ENCODE data around the gene ERVMER34-1. TPM values are rescaled to one million over a fixed set of nuclear protein-coding genes. Genes with fewer than 3 reads are reported as not detected.

Gene ERVMER34-1
- total RNA-seq, 1 experiment from 2014 or later: 0.67 TPM

GRCh38 chr4:52726826-52727580, 24.2 kb downstream of the ERVMER34-1 start:
- H3K4me1 ChIP-seq (ENCODE audit: control insufficient read depth, insufficient read depth, low read length): 0 out of 2 replicates have a peak, but pooled peaks cover 2% of the 10 kb centered on the region
- no peak for TF ChIP-seq REST (IDR thresholded peaks at IDR 0.05; ENCODE audit: insufficient read depth in 1 of 2, low read depth in 2 of 2, low read length in 1 of 2)
- no peak for TF ChIP-seq POLR2AphosphoS5 (IDR thresholded peaks at IDR 0.05; ENCODE audit: low read depth, low read length)
- no peak for TF ChIP-seq CTCF (IDR thresholded peaks at IDR 0.05)
- ChIA-PET POLR2A (no interaction called here), CTCF (interaction anchor here (0.5 kb wide), 1 partner anchor 61 kb away, joined by 3 read pairs; no protein-coding TSS in a partner anchor)
- H3K36me3 ChIP-seq (ENCODE audit: control insufficient read depth, insufficient read depth, low read length): no peaks in the 10 kb centered on the region
- H3K9me3 ChIP-seq (ENCODE audit: control insufficient read depth, insufficient read depth, low read depth, low read length): no peaks in the 10 kb centered on the region
- intact Hi-C loops (cut with micrococcal nuclease; ENCODE audit: unreplicated experiment) (no loop called here), in situ Hi-C loops (cut with HindIII; ENCODE audit: low pct_unique_long_range_greater_than_20kb, low sequenced_read_pairs) (no loop called here)
- no peak for ATAC-seq
- DNase-seq (ENCODE audit: low read depth, low spot score): no peak
- no peak overlapping the region for H3K27ac ChIP-seq (ENCODE audit: low read length)
- no TSS peak for BruUV-seq (replicated peaks)
- H3K27me3 ChIP-seq (ENCODE audit: control insufficient read depth, insufficient read depth, low read length): no peaks in the 10 kb centered on the region
- no peak overlapping the region for H3K4me3 ChIP-seq (ENCODE audit: low read depth in 2 of 2, low read length in 2 of 2)

DNA sequence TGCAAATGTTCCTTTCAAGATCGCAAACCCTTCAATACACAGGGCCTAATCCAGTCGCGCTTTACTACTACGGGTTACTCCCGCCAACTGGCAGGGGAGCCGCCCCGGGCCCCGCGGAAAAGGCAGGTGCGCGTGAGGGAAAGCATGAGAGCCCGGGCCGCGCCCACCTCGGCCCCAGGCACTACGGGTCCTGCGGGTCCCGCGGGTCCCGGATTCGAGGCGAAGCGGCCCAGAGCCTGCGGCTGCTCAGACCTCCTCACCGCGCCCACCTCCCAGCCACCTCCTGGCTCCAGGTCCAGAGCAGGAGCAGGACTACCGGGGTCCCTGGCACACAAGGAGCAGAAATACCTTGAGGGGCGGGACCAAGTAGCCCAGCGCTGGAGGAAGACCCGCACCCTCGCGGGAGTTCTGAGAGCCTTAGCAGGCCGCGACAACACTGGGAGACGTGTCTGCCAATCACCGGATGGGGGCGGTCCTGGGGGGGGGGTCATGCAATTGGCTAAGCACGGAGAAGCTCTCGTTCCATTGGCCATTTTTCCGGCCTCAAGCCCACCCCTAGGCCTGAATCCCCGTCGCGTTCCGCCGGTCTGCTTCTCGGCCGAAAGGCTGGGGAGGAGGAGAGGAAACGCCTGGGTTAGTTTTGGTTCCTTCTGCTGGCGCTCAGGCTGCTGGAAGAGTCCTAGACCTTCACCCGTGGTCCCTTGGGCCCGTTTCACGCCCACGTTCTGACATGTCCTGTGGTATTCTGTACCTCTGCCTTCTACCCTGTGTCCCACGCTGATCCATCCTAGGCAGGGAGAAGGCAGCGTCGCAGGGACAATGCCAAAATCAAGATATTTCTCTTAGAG, 29.0 kb downstream of the ERVMER34-1 start:
- H3K36me3 ChIP-seq (ENCODE audit: control insufficient read depth, insufficient read depth, low read length): no peaks in the 10 kb centered on the region
- in situ Hi-C loops (cut with HindIII; ENCODE audit: low pct_unique_long_range_greater_than_20kb, low sequenced_read_pairs) (no loop called here), intact Hi-C loops (cut with micrococcal nuclease; ENCODE audit: unreplicated experiment) (no loop called here)
- no peaks in the 10 kb centered on the region for H3K27me3 ChIP-seq (ENCODE audit: control insufficient read depth, insufficient read depth, low read length)
- CTCF ChIA-PET: no interaction called here
- 0 out of 2 replicates have a peak, but pooled peaks cover 2% of the 10 kb centered on the region for H3K4me1 ChIP-seq (ENCODE audit: control insufficient read depth, insufficient read depth, low read length)
- H3K9me3 ChIP-seq (ENCODE audit: control insufficient read depth, insufficient read depth, low read depth, low read length): no peaks in the 10 kb centered on the region
- peak; percentile 76 for DNase-seq (ENCODE audit: low read depth, low spot score)
- peak overlapping the region; percentile 68 to 82 for H3K4me3 ChIP-seq (ENCODE audit: low read depth in 2 of 2, low read length in 2 of 2)
- ATAC-seq: peak; percentile 99
- H3K27ac ChIP-seq (ENCODE audit: low read length): peak overlapping the region; percentile 85
- POLR2A ChIA-PET: no interaction called here
- TF ChIP-seq REST (IDR thresholded peaks at IDR 0.05; ENCODE audit: insufficient read depth in 1 of 2, low read depth in 2 of 2, low read length in 1 of 2) (no peak), POLR2AphosphoS5 (IDR thresholded peaks at IDR 0.05; ENCODE audit: low read depth, low read length) (peak; percentile 77), CTCF (IDR thresholded peaks at IDR 0.05) (no peak)
- BruUV-seq (replicated peaks): no TSS peak

Data from Panc1 (cell line).